Subcutaneous adipose tissue (tissue), 4 donors: Measurements from ENCODE around the gene ELMO1. TPM values are rescaled to one million over a fixed set of nuclear protein-coding genes. Genes with fewer than 3 reads are reported as not detected.

Source experiments
- CTCF ChIP-seq: fragments of 450-650 bp; IDR thresholded peaks from one replicate; pipeline ENCODE4 v1.5.1; 2016; ENCODE audit warnings: low read depth, mild to moderate bottlenecking, control low read depth, antibody characterized with exemption, moderate library complexity
- total RNA-seq, 4 donors: library from RNA; depleted of rRNA; stranded (reverse); fragments of >200 nt; gene quantifications; one replicate each; pipeline ENCODE4 v1.1.0, GENCODE V29; 2016

Gene ELMO1
- total RNA-seq, 4 donors from 2014 or later: 97.1 to 129 (median 126) TPM

- no peak for TF ChIP-seq CTCF
These were observed 88.2 kb downstream of the ELMO1 start for GRCh38 chr7:37360484-37360883.

- TF ChIP-seq CTCF: no peak
These were observed 88.8 kb downstream of the ELMO1 start for GRCh38 chr7:37359662-37360444.

GRCh38 chr7:37359180-37359579 is 89.5 kb downstream of the ELMO1 start:
- no peak for TF ChIP-seq CTCF

GRCh38 chr7:37357637-37357996 is 91.0 kb downstream of the ELMO1 start:
- TF ChIP-seq CTCF: no peak

GRCh38 chr7:37356911-37357636 is 91.6 kb downstream of the ELMO1 start:
- TF ChIP-seq CTCF: no peak

GRCh38 chr7:37354656-37355131 is 94.0 kb downstream of the ELMO1 start:
- TF ChIP-seq CTCF: no peak

- no peak for TF ChIP-seq CTCF
These were observed 94.6 kb downstream of the ELMO1 start for GRCh38 chr7:37353949-37354655.
